ENCODE measurements around the gene KNDC1.

Gene KNDC1

GRCh38 chr10:133209117-133209516, 49.1 kb downstream of the KNDC1 start:
- no peak for DNase-seq (ENCODE audit: low read depth in 2 of 2)
- TF ChIP-seq, protein P1, sequence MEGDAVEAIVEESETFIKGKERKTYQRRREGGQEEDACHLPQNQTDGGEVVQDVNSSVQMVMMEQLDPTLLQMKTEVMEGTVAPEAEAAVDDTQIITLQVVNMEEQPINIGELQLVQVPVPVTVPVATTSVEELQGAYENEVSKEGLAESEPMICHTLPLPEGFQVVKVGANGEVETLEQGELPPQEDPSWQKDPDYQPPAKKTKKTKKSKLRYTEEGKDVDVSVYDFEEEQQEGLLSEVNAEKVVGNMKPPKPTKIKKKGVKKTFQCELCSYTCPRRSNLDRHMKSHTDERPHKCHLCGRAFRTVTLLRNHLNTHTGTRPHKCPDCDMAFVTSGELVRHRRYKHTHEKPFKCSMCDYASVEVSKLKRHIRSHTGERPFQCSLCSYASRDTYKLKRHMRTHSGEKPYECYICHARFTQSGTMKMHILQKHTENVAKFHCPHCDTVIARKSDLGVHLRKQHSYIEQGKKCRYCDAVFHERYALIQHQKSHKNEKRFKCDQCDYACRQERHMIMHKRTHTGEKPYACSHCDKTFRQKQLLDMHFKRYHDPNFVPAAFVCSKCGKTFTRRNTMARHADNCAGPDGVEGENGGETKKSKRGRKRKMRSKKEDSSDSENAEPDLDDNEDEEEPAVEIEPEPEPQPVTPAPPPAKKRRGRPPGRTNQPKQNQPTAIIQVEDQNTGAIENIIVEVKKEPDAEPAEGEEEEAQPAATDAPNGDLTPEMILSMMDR (IDR thresholded peaks at IDR 0.05; ENCODE audit: low read depth, low read length): no peak
- H3K4me3 ChIP-seq (replicated peaks in 1 of 2; ENCODE audit: low read depth in 2 of 2, low read length in 2 of 2): no peak overlapping the region

- TF ChIP-seq, protein P1 (IDR thresholded peaks at IDR 0.05; ENCODE audit: low read depth, low read length): no peak
- no peak overlapping the region for H3K4me3 ChIP-seq (replicated peaks in 1 of 2; ENCODE audit: low read depth in 2 of 2, low read length in 2 of 2)
- DNase-seq (ENCODE audit: low read depth in 2 of 2): no peak
Observed at GRCh38 chr10:133209641-133210040, 49.6 kb downstream of the KNDC1 start.

GRCh38 chr10:133210398-133211140, 50.5 kb downstream of the KNDC1 start:
- no peak overlapping the region for H3K4me3 ChIP-seq (replicated peaks in 1 of 2; ENCODE audit: low read depth in 2 of 2, low read length in 2 of 2)
- no peak for DNase-seq (ENCODE audit: low read depth in 2 of 2)

DNA sequence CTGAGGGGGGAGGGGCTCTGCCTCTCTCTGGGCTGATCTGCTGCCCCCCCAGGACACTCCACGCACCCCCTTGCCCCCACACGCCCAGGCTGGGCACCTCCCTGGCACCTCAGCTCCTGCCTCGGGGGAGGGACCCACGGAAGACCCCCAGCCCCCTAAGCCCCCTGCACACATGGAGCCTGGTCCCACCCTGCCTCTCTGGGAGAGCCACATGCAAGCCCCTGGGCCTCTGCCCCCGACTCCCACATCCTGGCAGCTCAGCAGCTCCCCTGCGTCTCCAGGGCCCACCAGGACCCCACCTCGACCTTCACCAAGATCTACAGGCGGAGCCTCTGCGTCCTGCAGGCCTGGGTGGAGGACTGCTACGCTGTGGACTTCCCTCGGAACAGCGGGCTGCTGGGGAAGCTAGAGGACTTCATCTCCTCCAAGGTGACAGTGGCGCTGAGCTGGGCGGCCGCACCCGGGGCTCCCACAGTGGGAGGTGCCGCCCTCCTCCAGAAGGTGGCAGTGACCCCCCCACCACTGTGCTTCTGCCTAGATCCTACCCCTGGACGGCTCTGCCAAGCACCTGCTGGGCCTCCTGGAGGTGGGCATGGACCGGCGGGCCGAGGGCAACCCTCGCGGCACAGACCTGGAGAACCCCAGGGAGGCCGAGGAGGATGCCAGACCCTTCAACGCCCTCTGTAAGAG, 51.3 kb downstream of the KNDC1 start:
- H3K4me3 ChIP-seq (replicated peaks in 1 of 2; ENCODE audit: low read depth in 2 of 2, low read length in 2 of 2): no peak overlapping the region
- TF ChIP-seq, protein P1 (IDR thresholded peaks at IDR 0.05; ENCODE audit: low read depth, low read length): no peak
- no peak for DNase-seq (ENCODE audit: low read depth in 2 of 2)

More at GRCh38 chr10:133210398-133211140, 50.5 kb downstream of the KNDC1 start:
- TF ChIP-seq, protein P1 (IDR thresholded peaks at IDR 0.05; ENCODE audit: low read depth, low read length): no peak

DNA sequence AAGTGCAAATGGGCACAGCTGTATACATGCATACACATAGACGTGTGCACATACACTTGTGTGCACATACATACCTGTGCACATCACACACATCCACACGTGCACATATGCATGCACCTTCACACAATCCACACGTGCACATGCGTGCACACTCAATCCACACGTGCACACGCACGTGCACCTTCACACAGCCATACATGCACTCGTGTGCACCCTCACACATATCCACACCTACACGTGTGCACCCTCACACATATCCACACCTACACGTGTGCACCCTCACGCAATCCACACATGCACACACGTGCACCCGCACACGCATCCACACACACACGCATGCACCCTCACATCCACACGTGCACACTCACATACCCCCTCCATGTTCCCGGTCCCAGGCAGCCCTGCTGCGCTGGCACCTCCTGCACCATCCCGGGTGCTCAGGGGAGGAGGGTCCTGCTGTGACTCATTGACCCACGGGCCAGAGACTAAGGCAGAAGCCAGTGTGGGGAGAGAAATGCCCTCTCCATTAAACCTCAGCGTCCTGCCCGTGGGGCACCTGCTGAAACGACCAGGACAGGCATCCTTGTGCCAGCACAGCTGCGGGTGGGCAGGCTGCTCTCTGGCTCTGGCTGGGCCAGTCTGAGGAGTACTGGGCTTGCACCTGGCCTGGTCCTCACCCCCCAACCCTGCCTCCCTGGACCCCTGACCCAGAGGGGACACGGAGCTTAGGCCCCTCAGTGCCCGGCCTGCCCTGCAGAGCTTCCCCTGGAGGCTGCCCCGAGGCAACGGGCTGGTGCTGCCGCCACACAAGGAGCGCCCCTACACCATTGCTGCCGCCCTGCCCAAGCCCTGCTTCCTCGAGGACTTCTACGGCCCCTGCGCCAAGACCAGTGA, 52.2 kb downstream of the KNDC1 start:
- no peak for DNase-seq (ENCODE audit: low read depth in 2 of 2)
- TF ChIP-seq, protein P1 (IDR thresholded peaks at IDR 0.05; ENCODE audit: low read depth, low read length): no peak
- no peak overlapping the region for H3K4me3 ChIP-seq (replicated peaks in 1 of 2; ENCODE audit: low read depth in 2 of 2, low read length in 2 of 2)

DNA sequence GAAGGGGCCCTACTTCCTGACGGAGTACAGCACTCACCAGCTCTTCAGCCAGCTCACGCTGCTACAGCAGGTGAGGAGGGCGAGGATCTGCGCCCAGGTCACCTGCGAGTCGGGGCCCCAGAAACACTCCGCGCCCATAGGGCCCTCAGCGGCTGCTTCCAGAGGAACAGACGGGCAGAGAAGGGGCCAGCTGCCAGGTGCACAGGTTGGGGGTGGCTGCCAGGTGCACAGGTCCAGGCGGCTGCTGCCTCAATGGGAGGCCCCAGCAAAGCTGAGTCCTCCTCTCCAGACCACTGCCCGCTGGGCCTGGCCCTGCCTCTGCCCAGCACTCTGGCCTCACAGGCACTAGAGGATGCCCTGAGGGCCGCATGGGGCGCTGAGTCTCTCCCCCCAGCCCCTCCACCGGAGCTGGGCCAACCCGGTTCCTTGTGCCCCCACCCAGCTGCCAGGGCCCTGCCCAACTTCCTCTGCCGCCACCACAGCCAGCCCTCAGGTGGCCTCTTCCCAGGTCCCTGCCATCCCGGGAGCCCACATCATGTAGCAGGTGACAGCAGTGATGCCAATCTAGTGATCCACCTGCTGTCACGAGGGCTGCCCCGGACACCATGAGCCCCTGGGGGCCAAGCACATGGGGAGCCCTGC, 53.0 kb downstream of the KNDC1 start:
- DNase-seq (ENCODE audit: low read depth in 2 of 2): no peak
- TF ChIP-seq, protein P1 (IDR thresholded peaks at IDR 0.05; ENCODE audit: low read depth, low read length): no peak

More for the DNA sequence above, 53.0 kb downstream of the KNDC1 start:
- no peak overlapping the region for H3K4me3 ChIP-seq (replicated peaks in 1 of 2; ENCODE audit: low read depth in 2 of 2, low read length in 2 of 2)
